ENCODE measurements around the gene LUZP2.

The LUZP2 gene

GRCh38 chr11:24636291-24636629 is 139.4 kb downstream of the LUZP2 start:
- DNase-seq, result no peak

DNA sequence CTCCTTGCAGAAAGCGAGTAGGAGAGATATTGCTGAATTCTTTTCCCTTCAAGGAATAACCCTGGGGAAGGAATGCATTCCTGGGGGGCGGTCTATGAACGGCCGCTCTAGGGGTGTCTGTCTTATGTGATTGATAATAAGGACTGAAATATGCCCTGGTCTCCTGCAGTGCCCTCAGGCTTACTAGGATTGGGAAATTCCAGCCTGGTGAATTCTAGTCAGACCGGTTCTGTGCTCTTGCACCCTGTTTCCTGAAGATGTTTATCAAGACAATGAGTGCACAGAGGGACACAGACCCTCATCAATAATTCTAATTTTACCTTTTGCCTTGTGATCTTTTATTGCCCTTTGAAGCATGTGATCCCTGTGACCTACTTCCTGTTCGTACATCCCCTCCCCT is 140.7 kb downstream of the LUZP2 start:
- no peak for DNase-seq

DNA sequence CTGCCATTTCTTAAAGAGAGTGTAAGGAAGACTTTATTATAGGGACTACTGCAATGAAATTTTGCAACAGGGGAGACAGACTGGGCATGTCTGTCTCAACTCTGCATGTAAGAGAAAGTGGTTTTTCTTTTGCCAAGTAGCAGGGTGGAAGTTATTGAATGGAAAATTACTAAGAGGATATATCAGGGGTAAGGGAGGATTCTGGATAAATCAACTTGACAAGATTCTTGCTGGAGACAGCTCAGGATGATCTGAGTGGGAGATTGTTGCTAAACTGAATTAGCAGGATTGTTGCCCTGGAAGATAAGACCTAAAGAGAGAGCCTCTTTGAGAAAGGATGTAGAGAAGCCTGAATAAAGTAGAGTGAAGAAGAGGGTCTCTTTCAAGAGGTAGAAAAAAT is 145.8 kb downstream of the LUZP2 start:
- no peak for DNase-seq

DNA sequence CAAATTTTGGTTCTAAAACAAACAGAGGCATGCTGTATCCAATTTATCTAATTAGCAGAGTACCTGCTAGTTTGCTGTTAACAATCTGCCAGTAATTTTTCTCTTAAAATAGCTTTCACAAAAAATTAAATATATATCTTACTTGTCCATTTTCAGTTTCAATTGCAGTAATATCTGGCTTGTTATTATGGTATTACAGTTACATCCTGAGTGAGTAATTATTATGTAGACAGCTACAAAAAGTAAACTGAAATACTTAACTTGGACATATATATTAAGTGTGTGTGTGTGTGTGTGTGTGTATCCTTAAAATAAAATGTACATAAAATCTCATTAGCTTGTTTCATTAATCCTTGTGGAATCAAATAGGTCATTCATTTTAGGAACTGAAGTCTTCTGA is 148.7 kb downstream of the LUZP2 start:
- DNase-seq, result no peak

DNA sequence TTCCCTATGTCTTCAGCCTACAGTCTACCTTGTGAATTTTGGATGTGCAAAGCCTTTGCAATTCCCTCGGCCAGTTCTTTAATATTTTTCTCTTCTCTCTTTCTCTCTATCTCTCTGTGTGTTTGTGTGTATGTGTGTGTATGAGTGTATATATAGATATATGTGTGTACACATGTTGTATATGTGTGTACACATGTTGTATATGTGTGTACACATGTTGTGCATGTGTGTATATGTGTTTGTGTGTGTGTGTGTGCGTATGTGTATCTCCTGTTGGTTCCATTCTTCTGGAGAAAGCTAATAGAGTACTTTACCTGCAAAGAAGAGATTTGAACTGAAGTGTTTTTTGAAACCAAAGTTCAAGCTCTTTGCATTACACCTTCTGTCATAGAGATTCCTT is 155.0 kb downstream of the LUZP2 start:
- no peak for DNase-seq

GRCh38 chr11:24653901-24654300 is 157.0 kb downstream of the LUZP2 start:
- no peak for DNase-seq

DNA sequence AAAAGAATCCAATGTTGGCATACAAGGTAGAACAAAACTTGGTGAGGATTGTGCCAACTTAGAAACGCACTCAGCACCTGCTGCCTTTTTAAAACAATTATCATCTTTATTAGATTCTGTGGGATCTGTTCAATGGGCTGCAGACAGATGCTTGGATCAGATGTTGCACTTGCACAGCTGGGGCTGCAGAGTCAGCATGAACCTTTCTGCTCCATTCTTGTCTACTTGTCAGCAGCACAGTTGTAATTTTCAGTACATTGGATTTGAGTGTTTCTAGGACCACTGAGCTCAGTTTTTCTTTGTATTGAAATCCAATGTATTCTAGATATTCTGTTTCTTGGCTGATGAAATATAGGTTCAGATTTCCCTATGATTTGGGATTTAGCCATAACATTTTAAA is 164.5 kb downstream of the LUZP2 start:
- no peak for DNase-seq

DNA sequence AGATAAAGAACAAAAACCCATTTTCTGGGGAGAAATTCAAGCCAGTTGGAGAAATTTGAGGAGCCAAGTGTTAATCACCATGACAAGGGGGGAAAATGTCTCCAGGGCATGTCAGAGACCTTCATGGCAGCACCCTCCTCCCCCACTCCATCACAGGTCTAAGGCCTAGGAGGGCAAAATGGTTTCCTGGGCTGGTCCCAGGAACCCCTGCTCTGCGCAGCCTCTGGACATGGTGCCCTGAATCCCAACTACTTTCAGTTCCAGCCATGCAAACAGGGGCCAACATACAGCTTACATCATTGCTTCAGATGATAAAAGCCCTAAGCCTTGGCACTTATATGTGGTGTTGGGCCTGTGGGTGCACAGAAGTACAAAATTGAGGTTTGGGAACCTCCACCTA is 167.5 kb downstream of the LUZP2 start:
- DNase-seq, result no peak

- DNase-seq, result no peak
Observed at GRCh38 chr11:24667353-24667968, 170.6 kb downstream of the LUZP2 start.

DNA sequence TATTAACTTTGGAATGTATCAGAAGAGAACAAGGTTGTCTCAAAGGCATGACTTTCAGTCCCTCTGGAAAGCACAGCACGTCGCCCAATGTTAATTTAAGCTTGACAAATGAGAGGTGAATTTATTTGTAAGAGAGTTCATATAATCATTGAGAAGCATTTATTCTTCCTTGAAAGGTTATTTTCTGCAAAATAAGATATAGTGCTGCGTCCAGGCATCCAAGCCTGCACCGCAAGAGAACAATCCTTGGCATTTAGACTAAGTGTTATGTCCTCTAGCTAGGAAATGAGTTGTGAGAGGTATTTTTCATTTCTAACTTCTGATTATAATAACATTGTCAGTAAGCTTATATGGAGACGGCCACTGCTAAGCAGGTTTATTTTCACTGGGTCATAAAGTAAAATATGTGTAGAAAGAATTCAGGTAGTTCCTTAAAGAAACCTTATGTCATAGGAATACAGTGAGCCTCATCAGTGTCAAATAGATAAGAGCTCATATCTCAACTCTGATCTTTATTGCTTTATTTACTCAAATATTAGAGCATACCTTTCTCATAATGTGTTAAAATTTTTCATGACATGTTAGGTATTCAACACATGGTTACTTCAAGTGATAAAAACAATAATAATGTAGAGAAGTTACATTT is 182.0 kb downstream of the LUZP2 start:
- DNase-seq, result no peak

GRCh38 chr11:24679821-24680351 is 183.0 kb downstream of the LUZP2 start:
- no peak for DNase-seq

- DNase-seq, result no peak
Observed at GRCh38 chr11:24683583-24683982, 186.7 kb downstream of the LUZP2 start.

DNA sequence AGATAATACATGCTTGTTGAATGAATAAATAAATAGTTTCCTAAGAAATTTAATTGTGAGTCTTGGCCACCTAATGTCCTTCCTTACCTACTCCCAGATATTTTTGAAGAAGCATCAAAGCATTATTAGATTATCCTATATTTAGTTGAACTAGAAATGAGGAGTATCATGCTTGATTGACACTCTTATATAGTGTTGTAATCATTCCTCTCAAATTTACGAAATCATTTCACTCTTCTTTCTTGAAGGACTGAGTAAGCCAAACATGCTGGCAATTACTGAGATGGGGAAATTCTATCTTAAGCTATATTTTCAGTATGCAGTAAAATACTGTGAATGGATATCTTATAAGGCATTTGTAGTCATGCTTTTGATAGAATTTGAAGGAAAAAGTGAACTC is 189.0 kb downstream of the LUZP2 start:
- DNase-seq, result no peak

GRCh38 chr11:24687531-24688147 is 190.8 kb downstream of the LUZP2 start:
- no peak for DNase-seq

DNA sequence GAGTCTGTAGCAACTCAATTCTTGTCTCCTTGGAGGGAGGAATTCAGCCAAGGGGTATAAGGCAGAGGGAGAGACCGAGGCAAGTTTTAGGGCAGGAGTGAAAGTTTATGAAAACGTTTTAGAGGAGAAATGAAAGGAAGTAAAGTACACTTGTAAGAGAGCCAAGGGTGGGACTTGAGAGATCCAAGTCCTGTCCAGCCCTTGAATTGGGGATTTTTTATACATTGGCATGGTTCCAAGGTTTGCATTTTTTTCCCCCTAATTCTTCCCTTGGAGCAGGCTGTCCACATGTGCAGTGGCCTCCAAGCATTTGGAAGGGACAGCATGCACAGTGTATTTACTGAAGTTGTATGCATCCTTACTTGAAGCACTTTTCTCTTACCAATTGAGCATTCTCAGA is 192.1 kb downstream of the LUZP2 start:
- DNase-seq, result no peak

DNA sequence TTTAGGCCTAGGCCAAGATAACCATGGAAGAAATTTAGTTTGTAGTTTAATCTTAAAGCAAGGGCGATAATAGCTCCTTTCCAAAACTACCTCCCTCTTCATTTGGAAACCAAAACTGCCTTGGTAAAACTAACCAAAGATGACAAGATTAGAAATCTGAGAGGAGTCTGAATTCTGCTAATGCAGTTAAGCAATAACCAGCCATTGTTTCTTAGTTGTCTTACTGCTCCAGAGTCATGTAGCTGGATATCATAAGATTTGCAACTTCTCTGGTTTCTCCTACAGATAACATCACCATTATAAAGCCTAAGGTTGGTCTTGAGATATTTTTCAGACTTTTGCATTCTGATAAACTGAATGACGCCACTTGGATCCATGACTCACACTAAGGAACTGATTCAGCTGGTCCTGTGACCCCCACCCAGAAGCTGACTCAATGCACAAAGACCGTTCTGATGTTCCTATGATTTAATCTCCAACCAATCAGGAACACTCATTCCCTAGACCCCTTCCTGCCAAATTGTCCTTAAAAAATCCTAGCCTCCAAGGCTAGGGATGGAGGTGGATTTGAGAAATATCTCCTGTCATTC is 200.8 kb downstream of the LUZP2 start:
- DNase-seq, result no peak

GRCh38 chr11:24704716-24705115 is 207.9 kb downstream of the LUZP2 start:
- DNase-seq, result no peak

DNA sequence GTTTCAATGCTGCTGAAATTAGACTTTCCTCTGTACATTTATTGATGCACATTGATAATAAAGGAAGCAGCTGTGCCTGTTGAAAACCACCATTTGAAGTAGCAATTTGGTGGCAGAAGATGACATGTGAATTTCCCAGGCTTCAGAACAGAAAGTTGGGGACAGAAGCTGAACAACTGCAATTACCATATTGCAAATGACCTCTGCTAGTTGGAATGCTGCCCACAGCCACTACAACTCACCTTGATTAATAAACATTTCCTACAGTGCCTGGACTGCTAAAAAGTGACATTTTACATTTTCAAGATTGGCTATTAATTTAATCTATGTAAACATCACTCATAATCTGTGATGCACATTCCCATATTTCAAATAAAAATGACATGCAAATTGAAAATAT is 208.6 kb downstream of the LUZP2 start:
- DNase-seq, result no peak

DNA sequence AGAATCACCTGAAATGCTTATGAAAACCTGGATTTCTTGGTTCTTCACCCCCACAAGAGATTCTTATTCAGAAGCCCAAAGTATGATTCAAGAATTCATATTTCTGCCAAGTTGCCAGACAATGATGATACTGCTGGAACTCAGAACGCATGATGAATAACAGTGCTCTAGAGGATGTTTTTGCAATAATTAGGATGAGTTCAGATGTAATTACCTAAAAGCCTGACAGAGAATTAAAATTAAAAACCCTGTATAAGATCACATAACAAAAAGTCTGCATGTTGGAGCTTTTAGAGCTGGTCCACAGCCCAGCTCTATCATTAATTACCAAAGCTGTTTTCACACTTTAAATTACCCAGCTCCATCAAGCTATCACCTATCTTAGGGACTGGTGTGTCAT is 211.8 kb downstream of the LUZP2 start:
- DNase-seq, result no peak

DNA sequence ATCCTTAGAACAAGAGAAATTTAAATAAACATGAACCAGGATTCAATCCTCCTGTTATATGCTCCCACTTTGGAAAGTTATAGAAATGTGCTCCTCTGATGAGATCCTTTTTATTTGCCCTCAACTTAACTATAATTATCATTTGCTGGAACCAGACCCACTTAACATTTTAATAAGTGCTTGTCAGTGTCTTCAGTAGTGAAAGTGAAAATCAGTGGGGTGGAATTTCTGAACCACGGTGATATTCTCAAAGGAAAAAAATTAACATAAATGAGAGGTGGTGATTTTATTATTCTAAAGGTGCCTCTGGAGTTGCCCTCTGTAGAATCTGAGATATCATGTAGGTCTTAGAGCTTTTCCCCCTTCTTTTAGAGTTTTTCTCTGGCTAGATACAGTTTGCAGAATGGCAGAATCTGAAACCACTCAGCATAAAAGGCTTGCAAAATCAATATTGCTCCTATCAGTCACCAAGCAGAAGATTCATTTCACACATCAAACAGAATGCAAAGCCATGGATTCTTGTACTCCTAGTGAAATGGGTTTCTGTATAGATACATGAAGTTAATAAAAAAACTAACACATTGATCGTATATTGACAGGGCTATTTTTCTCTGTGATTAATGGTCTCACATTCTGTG is 213.2 kb downstream of the LUZP2 start:
- no peak for DNase-seq

DNA sequence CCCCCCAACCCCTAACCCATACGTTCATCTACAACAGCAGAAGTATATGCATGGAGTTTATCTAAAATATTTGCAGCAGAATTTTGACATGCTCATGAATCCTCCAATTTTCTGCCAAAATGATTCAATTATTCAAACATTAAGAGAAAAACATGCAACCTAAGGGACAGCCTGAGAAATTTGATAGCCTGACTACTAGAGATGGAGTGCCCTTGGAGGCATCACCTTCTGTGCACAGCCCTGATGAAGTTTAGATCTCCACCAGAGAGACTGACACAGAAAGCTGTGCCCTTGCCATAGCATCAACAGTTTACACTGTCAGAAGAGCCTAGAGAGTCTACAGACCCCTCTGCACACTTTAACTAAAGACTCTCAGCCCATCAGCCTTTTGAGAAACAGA is 217.7 kb downstream of the LUZP2 start:
- no peak for DNase-seq

DNA sequence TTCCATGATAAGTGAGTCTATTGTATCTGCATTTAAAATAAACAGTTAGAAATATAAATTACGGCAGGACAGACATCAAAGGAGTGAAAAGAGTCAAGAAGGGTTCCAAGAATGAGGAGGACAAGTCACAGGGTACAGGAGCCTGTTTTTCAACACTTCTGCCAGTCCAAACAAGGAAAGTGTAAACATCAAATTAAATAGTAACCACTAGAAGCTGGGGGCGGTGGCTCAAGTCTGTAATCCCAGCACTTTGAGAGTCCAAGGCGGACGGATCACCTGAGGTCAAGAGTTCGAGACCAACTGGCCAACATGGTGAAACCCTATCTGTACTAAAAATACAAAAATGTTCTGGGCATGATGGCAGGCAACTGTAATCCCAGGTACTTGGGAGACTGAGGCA is 219.6 kb downstream of the LUZP2 start:
- no peak for DNase-seq

GRCh38 chr11:24723231-24723630 is 226.4 kb downstream of the LUZP2 start:
- DNase-seq, result no peak

- no peak for DNase-seq
Observed at GRCh38 chr11:24731554-24731953, 234.7 kb downstream of the LUZP2 start.
